NK-92 (cell line): Measurements from ENCODE around the gene SLC9A8.

ENCODE experiments used
- DNase-seq: peaks from one replicate; lab custom pipeline; 2025; ENCODE audit not compliant: unreplicated experiment; lab: John Stamatoyannopoulos, UW

Gene SLC9A8

GRCh38 chr20:49913399-49914047 is 100.9 kb downstream of the SLC9A8 start:
- no peak for DNase-seq

GRCh38 chr20:49914310-49915117 is 101.9 kb downstream of the SLC9A8 start:
- no peak for DNase-seq

GRCh38 chr20:49915118-49915379 is 102.4 kb downstream of the SLC9A8 start:
- DNase-seq, result no peak

GRCh38 chr20:49915380-49916145 is 102.9 kb downstream of the SLC9A8 start, which contains the start of gene SPATA2:
SPATA2 (minus strand) TSS chr20:49915529; CDS start chr20:49908490, 7,039 bp downstream.
- DNase-seq, result peak; percentile 51

GRCh38 chr20:49916146-49917002 is 103.7 kb downstream of the SLC9A8 start:
- no peak for DNase-seq

GRCh38 chr20:49918446-49918845 is 105.8 kb downstream of the SLC9A8 start:
- DNase-seq, result no peak

GRCh38 chr20:49919009-49919408 is 106.4 kb downstream of the SLC9A8 start:
- no peak for DNase-seq

- no peak for DNase-seq
Observed at GRCh38 chr20:49919461-49919860, 106.8 kb downstream of the SLC9A8 start.

DNA sequence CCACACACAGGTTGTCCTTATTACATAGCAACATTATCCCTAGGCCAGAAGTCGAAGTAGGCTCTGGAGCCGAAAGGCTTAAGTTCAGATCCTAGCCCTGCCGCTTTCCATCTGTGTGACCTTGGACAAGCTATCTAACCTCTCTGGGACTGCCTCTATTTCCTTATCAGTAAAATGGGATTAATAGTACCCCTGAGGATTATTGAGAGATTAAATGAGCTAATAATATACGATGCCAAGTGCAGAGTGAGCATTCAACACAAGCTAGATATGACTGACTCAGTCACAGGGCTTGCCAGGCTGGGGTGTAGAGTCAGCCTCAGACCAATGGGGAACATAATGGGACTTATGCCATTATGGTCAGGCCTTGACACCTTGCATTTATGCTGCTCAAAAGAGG is 111.6 kb downstream of the SLC9A8 start:
- no peak for DNase-seq

DNA sequence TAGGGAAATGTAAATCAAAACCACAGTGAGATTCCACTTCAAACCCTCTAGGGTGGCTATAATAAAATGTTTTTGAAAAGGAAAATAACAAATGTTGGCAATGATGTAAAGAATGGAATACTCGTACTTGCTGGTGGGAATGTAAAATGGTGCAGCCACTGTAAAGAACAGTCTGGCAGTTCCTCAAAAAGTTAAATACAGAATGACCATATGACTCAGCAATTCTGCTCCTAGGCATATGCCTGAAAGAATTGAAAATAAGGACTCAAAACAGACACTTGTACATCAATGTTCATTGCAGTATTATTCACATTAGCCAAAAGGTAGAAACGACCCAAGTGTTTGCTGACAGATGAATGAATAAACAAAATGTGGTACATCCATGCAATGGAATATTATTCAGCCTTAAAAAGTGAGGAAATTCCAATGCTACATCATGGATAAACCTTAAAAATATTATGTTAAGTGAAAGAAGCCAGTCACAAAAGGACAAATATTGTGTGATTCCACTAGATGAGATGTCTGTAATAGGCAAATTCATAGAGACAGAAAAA is 113.3 kb downstream of the SLC9A8 start:
- no peak for DNase-seq

GRCh38 chr20:49928411-49929141 is 115.9 kb downstream of the SLC9A8 start:
- no peak for DNase-seq

- DNase-seq, result no peak
Observed at GRCh38 chr20:49929142-49929494, 116.5 kb downstream of the SLC9A8 start.

DNA sequence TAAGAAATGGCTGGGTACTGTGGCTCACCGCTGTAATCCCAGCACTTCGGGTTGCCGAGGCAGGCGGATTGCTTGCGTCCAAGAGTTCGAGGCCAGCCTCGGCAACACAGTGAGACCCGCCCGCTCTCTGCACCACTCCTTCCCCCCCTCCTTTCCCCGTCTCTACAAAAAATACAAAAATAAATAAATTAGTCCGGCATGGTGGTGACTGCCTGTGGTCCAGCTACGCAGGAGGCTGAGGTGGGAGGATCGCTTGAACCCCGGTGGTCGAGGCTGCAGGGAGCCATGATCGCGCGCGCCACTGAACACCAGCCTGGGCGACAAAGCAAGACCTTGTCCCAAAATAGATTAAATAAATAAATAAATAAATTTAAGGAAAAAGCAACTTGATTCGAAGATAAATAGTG is 123.1 kb downstream of the SLC9A8 start:
- DNase-seq, result no peak

- DNase-seq, result peak; percentile 47
Observed at GRCh38 chr20:49936153-49937026, 123.8 kb downstream of the SLC9A8 start, which contains the start of gene RNF114. RNF114 (plus strand) TSS chr20:49936397; CDS start chr20:49936413, 16 bp downstream.

DNA sequence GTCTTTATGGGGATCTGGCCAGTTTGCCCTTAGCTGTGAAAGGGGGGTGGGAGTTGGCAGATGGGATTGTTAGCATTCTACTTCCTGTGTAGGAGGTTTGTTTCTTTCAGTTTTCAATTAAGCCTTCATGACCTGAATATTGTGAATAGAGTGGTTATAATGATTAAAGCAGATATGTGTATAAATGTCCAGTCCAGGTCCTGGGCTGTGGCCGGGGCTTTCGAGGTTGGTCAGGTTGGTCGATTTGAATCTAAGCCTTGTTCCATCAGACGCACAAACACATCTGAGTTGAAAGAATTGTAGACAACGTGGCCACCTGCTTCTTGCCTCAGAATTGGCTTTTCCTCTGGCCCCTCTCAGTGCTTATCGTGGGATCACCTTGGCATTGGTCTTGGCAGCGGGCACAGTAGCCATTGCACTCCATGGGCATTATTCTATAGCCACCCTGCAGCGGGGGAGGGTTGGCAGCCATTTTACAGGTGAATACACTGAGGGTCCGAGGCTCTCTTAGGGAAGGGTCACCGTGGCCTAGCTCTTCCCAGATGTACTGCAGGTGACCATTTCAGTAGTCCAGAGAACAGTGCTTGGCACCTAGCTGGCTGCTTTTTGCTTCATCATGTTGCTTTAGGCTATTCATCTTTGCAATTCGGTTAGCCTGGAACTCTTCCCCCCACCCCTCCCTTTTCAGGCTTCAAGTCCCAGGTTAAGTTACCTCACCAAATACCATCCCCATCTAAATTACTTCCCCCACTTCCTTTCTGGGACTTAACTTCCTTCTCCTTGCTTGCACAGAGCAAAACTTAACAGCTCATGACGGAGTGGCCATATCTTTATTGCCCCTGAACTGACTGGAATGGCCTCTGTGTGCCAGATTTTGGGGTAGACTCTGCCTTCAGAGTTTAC is 124.7 kb downstream of the SLC9A8 start:
- DNase-seq, result no peak

DNA sequence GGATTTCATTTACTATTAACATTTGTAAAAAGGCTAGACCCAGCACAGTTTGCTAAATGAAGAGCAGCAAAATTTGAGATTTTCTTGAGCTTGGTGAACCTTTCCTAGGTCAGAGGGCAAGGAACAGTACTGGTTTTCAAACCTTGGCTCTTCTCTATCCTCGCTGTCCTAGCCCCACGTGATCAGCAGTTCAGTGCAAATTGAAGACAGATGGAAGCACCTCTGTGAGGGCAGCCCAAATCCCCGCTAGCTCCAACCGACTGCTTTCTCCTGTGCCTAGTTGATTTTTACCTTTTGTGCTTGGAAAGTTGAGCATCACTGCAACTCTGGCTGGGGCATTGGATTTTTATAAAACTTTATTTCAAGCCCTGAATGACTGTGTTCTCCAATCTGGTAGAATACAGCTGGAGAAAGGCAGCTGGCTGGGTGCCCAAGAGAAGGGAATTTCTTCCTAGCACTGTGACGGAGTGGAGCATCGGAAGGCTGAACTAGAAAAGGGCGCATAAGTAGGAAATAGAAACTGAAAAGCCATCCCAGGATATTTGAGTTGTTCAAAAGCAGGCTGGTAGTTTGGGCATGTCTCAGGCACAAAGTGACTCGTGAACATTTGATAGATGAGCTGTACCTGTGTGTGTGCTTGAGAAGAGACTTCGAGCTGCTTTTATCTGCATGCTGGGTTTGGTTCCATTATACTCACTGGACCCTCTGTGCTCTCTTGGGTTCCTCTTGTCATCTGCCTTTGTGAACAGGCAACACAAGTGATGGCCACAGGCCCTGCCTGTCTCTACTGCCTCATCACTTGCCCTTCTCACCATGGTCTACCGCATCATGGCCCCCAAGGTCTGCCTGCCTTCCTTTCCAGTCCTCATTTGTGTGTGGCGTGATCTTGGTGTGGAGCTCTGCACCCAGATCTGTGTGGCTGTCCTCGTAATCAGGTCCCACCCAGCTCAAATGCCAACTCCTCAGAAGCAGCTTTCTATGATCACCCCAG is 125.8 kb downstream of the SLC9A8 start:
- DNase-seq, result no peak

DNA sequence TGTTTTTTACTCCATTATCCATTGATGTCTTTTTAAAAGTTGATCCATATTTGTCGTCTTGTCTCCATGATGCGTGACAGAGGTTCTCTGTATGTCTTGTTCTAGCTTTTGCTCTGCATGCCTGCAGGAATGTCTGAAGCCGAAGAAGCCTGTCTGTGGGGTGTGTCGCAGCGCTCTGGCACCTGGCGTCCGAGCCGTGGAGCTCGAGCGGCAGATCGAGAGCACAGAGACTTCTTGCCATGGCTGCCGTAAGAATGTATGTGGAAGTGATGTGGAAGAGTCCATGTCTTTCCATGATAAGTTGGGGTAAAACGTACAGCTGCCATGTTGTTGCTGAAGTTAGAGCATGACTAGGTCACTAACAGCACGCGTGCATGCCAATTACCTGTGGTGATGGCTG is 128.8 kb downstream of the SLC9A8 start:
- no peak for DNase-seq
